ENCODE results near the gene COL8A2.

DNA sequence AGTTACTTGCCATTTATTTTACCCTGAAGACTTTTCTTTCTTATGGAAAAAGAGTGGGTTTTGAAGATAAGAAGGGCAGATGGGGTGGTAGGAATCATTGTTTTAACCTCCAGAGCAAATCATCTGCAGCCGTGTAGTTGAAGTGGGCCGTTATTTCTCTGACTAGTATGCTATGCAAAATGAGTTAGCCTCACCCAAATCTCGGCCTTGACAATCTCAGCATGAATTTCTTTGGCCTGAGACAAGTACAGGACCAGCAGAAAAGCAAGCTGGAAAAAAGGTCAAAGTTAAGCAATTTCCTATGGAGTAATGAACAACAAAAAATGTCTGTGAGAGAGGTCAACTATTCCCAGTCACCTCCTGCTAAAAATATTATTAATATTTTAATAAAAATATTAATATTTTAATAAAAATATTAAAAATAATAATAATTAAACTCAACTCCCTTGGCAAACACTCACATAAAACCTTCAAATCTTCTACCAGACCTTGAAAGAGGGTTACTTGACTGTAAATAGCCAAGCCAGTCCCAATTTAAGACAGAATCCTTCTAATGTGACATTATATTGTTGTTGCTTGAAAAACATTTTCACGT is 47.9 kb downstream of the COL8A2 start:
- no peak for TF ChIP-seq POLR2A (IDR thresholded peaks at IDR 0.05)
- no peak for TF ChIP-seq CTCF (IDR thresholded peaks at IDR 0.05)

All from right lobe of liver (tissue), 4 donors.